A673 (cell line): Measurements from ENCODE around the gene AQP12A.

Source experiments
- EZH2 ChIP-seq: fragments of 200-600 bp; sonication (generic); IDR thresholded peaks from 2 replicates; pipeline ENCODE4 v1.6.1; 2017; ENCODE audit warnings: borderline replicate concordance, low read depth, mild to moderate bottlenecking, mixed read lengths, antibody characterized with exemption, low read length; ENCODE audit not compliant: poor library complexity, severe bottlenecking
- TF ChIP-seq, protein P1 (sequence below): fragments of 300-800, 200-600 bp; sonication (generic); conservative IDR thresholded peaks from 2 replicates; pipeline ENCODE4 v1.5.1; 2017; ENCODE audit warnings: low read depth, mild to moderate bottlenecking, antibody characterized with exemption, low read length, moderate library complexity, mixed read lengths

DNA sequence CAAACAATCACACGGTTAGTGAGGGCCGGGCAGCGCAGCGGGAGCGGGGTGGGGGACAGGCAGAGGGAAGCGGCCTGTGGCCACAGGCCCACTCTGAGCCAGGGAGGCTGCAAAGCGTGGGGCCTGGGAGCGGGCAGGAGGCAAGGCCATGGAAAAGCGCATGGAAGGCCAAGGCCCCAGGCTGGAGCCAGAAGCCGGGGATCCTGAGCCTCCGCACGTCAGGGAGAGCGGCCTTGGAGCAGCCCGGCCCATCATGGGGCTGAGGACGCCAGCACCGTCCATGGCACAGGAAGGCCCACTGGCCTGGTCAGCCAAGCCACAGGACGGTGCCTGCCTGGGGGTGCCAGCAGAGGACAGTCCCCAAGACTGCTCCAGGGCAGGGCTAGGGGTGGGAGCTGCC lies 43.1 kb downstream of the AQP12A start:
- TF ChIP-seq EZH2: no peak
- TF ChIP-seq, protein P1, sequence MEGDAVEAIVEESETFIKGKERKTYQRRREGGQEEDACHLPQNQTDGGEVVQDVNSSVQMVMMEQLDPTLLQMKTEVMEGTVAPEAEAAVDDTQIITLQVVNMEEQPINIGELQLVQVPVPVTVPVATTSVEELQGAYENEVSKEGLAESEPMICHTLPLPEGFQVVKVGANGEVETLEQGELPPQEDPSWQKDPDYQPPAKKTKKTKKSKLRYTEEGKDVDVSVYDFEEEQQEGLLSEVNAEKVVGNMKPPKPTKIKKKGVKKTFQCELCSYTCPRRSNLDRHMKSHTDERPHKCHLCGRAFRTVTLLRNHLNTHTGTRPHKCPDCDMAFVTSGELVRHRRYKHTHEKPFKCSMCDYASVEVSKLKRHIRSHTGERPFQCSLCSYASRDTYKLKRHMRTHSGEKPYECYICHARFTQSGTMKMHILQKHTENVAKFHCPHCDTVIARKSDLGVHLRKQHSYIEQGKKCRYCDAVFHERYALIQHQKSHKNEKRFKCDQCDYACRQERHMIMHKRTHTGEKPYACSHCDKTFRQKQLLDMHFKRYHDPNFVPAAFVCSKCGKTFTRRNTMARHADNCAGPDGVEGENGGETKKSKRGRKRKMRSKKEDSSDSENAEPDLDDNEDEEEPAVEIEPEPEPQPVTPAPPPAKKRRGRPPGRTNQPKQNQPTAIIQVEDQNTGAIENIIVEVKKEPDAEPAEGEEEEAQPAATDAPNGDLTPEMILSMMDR: no peak
